Measurements from ENCODE around the gene MGP. TPM values are rescaled to one million over a fixed set of nuclear protein-coding genes. Genes with fewer than 3 reads are reported as not detected.

The MGP gene
- total RNA-seq, result 1.4 TPM in 1 of 2 replicates, not detected in the other
- 1.1 TPM in 1 of 2 replicates, not detected in the other for polyA plus RNA-seq

GRCh38 chr12:14885718-14886221 is at the start of gene MGP:
TSS of gene MGP (minus strand) at chr12:14885854. CDS start at chr12:14885791, 63 bp downstream.
- TF ChIP-seq CTCF (IDR thresholded peaks at IDR 0.05; ENCODE audit: low read depth, low read length), result no peak
- Histone ChIP-seq H3K27ac (peak within 1 kb of the TSS; percentile 14), H3K4me3 (no peak within 1 kb of the TSS)

GRCh38 chr12:14935031-14935430 is 49.4 kb upstream of the MGP start:
- no peaks in the 10 kb centered on the region for H3K27me3 ChIP-seq
- no peaks in the 10 kb centered on the region for H3K9me3 ChIP-seq (ENCODE audit: low read depth)
- no peak overlapping the region for H3K27ac ChIP-seq
- no peak overlapping the region for H3K4me3 ChIP-seq
- TF ChIP-seq CTCF (IDR thresholded peaks at IDR 0.05; ENCODE audit: low read depth, low read length), result no peak
- no peaks in the 10 kb centered on the region for H3K4me1 ChIP-seq (ENCODE audit: low read depth)
- no peaks in the 10 kb centered on the region for H3K36me3 ChIP-seq
- no peak for DNase-seq (ENCODE audit: low read depth in 1 of 2, low spot score in 1 of 2)

More at GRCh38 chr12:14885718-14886221, at the start of gene MGP:
- peak in 1 of 2 donors; percentile 98 for DNase-seq (ENCODE audit: low read depth in 1 of 2, low spot score in 1 of 2)
- Histone ChIP-seq H3K36me3 (no peaks in the 10 kb centered on the region), H3K27me3 (no peaks in the 10 kb centered on the region), H3K4me1 (ENCODE audit: low read depth) (peaks cover 7% of the 10 kb centered on the region), H3K9me3 (ENCODE audit: low read depth) (no peaks in the 10 kb centered on the region)

- TF ChIP-seq CTCF (IDR thresholded peaks at IDR 0.05; ENCODE audit: low read depth, low read length), result no peak
- DNase-seq (ENCODE audit: low read depth in 1 of 2, low spot score in 1 of 2), result no peak
- no peaks in the 10 kb centered on the region for H3K4me1 ChIP-seq (ENCODE audit: low read depth)
- no peaks in the 10 kb centered on the region for H3K27me3 ChIP-seq
- no peak overlapping the region for H3K4me3 ChIP-seq
- no peak overlapping the region for H3K27ac ChIP-seq
- no peaks in the 10 kb centered on the region for H3K36me3 ChIP-seq
- no peaks in the 10 kb centered on the region for H3K9me3 ChIP-seq (ENCODE audit: low read depth)
These were observed 48.9 kb upstream of the MGP start for GRCh38 chr12:14934511-14934910.

- no peak overlapping the region for H3K4me3 ChIP-seq
- peaks cover 3% of the 10 kb centered on the region for H3K4me1 ChIP-seq (ENCODE audit: low read depth)
- no peaks in the 10 kb centered on the region for H3K9me3 ChIP-seq (ENCODE audit: low read depth)
- H3K27ac ChIP-seq, result no peak overlapping the region
- no peak for DNase-seq (ENCODE audit: low read depth in 1 of 2, low spot score in 1 of 2)
- no peaks in the 10 kb centered on the region for H3K36me3 ChIP-seq
- no peak for TF ChIP-seq CTCF (IDR thresholded peaks at IDR 0.05; ENCODE audit: low read depth, low read length)
- no peaks in the 10 kb centered on the region for H3K27me3 ChIP-seq
These were observed 46.3 kb upstream of the MGP start for GRCh38 chr12:14931791-14932560.

GRCh38 chr12:14931359-14931758 is 45.7 kb upstream of the MGP start:
- no peak for DNase-seq (ENCODE audit: low read depth in 1 of 2, low spot score in 1 of 2)
- H3K36me3 ChIP-seq, result no peaks in the 10 kb centered on the region
- no peaks in the 10 kb centered on the region for H3K27me3 ChIP-seq
- no peak for TF ChIP-seq CTCF (IDR thresholded peaks at IDR 0.05; ENCODE audit: low read depth, low read length)
- no peaks in the 10 kb centered on the region for H3K9me3 ChIP-seq (ENCODE audit: low read depth)
- peaks cover 3% of the 10 kb centered on the region for H3K4me1 ChIP-seq (ENCODE audit: low read depth)
- H3K27ac ChIP-seq, result no peak overlapping the region
- no peak overlapping the region for H3K4me3 ChIP-seq
